HG03039 (cell line): ENCODE measurements around the gene ACCSL.
A peak's percentile ranks its signal among the peaks of the same experiment; 100 is the strongest.

Experiments
- ATAC-seq: cut with Tn5 transposase; IDR thresholded peaks from one replicate; pipeline ENCODE4 v1.9.1; 2021; ENCODE audit warnings: mild to moderate bottlenecking, moderate library complexity; ENCODE audit not compliant: unreplicated experiment

Gene ACCSL

DNA sequence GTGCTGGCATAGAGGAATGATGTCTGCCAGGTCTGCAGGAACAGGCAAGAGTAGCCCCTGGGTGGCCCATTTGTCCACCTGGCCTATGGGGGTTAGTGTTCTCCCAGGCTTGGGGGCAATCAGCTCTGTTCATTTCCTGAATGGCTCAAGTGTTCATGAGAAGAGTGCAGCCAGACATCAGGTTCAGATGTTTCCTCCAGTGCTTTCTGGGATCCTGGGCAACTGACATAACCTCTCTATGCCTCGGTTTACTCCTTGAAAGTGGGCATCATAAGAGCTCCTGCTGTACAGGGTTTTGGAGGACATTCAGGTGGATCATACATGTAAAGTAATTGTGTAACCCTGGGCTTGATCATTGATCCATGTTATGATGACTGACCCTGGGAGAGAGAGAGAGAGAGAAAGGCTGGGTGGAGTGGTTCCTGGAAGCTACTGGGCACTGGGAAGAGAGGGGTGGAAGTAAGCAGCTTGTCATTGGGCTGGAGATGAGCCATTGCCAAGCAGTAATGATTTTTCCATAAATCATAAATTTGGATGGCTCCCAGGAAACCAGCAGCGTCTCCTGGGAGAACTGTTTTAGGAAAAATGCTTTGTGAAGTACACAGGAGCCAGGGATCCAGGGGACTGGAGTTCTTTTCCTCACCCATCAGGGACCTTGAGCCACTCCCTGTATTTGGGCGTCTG, 30.2 kb upstream of the ACCSL start:
- no peak for ATAC-seq

DNA sequence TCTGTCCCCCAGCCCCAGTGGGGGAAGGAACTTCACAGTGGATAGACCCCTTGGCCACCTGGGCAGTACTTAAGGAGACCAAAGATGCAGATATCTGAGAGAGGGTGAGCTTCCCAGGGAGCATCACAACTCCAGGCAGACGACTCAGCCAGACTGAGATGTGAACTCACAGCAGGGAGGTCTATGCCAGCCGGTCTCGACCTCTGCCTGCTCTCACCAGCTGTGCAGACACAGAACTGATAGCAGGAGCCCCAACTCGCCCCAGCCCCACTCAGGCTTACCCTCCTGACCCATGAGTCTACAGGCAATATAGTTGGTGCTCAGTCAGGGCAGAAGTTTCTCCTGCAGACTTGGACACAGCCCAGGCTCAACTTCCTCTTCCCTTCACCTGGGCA, 29.7 kb upstream of the ACCSL start:
- ATAC-seq, result no peak

DNA sequence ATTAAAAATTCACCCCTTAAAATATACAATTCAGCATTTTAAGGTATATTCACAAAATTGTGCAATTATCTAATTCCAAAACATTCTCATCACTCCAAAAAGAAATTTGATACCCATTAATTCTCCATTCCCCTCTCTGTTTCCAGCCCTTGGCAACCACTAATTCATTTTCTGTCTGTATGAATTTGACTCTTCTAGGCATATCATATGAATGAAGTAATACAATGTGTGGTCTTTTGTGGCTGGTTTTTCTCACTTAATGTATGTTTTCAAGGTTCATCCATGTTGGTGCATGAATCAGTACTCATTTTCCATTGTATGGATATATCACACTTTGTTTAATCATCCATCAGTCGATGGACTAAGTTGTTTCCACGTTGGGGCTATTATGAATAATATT, 29.0 kb upstream of the ACCSL start:
- ATAC-seq, result no peak

DNA sequence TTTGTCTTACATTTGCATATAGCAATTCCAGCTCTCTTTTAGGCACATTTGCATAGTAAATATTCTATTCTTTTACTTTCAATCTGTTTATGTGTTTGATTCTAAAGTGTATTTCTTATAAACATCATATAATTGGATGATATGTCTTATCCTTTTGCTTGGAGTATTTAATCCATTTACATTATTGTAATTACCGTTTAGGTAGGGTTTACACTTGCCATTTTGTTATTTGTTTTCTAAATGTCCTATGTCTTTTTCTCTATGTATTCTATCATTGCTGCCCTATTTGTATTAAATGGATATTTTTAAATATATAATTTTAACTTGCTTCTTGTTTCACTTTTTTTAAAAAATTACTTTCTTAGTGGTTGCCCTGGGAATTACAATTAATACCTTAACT, 22.8 kb upstream of the ACCSL start:
- ATAC-seq, result no peak

DNA sequence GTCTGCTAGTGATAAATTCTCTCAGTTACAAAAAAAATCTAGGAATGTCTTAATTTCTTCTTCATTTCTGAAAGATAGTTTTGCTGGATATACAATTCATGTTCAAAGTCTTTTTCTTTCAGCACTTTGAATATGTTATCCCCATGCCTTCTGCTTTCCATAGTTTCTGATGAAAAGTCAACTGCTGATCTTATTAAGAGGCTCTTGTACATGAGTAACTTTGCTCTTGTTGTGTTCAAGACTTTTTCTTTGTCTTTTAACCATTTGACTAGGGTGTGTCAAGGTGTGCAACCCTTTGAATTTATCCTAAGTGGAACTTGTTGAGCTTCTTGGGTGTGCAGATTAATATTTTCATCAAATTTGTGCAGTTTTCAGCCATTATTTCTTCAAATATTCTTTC, 22.1 kb upstream of the ACCSL start:
- no peak for ATAC-seq

DNA sequence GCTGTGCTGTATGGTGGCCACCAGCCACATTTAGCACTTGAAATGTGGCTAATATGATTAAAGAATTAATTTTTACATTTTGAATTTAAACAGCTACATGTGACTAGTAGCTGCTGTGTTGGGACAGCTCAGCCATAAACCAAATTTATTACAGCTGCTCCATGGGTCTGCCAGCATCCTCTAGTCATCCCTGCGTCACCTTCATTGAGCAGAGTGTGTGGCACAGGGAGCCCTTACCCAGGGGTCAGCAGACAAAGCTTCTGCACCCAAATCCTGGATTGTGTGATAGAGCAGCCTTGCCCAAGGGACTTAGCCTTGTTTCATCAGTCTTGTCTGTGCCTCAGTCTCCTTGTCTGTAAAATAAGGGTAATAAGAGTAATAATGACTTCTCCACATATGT, 19.4 kb upstream of the ACCSL start:
- no peak for ATAC-seq

DNA sequence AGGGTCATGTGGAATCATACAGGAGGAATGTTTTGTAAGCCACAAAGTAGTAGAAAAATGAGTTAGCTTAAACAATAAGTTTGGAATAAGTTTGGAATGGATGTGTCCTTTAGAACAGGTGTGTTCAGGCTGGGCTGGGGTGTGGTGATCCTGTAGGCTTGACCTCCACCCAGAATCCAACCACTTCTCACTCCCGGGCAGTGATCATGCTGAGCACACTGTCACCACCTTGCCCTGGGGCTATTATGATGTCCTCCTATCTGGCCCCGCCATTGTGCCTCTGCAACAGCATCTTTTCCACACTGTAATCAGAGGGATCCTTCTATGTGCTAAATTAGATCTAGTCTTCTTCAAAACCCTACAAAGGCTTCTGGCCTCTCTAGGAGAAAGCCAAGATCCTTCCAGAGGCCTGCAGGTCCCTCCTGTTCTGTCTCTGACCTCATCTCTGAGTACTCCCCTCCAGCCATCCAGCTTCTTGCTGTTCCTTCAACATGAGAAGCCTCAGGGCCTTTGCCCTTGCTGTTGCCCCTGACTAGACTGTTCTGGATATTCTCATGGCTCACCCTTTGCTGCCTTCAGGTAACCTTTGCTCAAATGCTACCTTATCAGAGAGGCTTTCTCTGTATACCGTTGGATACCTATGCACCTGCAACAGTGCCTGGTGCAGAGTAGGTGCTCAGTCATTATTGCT, 18.8 kb upstream of the ACCSL start:
- ATAC-seq, result no peak

DNA sequence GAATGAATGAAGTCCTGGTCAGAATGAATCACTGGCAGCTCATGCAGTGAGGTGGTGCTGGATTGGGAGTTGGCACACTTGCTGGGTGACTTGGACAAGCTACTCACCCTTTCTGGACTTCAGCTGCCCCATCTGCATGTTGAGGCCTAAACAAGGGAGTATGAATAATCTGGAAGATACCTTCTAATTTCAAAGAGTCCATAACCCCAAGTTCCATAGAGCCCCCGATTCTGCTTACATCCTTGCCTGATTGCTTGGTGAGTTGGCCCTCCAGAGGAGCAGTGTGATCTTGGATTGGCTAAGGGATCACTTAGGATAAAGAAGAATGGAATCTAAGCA, 18.3 kb upstream of the ACCSL start:
- ATAC-seq, result no peak

DNA sequence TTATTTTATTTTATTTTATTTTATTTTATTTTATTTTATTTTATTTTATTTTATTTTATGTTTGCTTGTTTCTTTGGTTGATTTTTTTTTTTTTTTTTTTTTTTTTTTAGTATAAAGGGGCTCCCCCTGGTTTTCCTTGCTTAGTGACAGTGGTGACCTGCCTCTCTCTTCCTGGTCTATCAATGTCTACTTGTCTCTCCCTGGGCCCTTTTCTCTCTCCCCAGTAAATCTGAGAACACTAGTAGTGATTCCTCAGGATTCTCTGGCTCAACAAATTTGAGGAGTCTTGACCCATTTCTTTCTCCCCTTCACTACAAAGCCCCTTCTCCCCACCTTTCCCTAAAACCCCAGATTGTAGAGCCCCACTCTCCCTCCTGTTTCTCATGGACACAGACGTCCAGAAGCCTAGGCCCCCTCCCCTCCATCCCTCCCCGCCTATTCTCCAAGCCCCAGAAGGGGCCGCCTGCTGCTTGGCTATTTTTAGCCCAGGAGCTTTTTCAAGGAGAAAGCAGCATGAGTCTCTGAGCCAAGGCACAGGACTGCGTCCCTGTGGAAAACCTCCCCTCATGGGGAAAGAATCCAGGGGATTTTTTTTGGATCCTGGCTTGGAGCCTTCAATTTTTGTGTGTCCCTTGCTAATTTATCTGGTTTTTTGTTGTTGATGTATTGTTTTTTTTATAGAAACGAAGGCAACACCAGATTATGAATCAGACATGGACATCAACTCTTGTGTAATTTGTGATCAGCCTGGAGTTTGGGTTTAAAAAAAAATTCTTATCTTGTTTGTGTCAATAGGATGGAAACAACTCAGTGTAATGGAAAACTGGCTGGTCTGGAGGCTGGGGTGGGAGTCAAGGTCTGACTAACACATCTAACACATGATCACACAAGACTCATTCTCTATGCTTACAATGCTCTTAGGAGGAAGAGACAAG, 17.5 kb upstream of the ACCSL start:
- ATAC-seq, result no peak

DNA sequence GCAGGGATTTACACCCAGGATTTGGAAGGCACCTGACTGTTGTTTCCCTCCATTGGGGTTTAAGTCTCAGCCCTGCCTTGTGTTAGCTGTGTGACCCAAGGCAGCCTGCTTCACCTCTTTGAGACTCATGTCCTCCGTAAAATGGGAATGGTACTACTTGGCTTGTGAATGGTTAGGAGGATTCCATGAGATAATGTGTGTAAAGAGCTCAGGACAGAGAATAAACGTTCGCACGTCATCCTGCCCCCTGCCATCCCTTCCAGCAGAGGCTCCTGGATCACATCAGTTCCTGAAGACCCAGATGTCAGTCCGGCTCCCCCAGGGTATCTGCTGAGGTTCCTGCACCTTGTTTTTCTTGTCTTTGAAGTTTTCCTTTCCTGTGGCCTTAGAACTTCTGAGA, 16.8 kb upstream of the ACCSL start:
- no peak for ATAC-seq

DNA sequence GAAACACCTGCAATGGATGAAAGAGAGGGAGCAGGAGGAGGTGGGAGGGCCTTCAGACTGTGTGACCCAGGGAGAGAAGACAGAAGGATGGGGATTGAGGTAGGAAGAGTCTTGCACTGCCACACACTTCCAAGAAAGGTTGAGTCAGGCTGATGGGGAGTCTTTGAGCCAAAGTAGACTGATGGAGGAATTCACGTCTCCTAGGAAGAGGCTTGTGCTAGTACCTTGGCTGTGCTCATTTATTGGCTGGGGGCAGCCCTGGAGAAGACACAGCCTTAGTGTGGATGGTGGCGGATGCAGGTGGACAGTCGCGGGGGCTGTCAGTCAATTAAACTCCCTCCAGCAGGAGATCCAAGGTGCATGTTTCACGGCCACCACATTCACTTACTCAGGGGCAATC, 16.2 kb upstream of the ACCSL start:
- ATAC-seq, result no peak

DNA sequence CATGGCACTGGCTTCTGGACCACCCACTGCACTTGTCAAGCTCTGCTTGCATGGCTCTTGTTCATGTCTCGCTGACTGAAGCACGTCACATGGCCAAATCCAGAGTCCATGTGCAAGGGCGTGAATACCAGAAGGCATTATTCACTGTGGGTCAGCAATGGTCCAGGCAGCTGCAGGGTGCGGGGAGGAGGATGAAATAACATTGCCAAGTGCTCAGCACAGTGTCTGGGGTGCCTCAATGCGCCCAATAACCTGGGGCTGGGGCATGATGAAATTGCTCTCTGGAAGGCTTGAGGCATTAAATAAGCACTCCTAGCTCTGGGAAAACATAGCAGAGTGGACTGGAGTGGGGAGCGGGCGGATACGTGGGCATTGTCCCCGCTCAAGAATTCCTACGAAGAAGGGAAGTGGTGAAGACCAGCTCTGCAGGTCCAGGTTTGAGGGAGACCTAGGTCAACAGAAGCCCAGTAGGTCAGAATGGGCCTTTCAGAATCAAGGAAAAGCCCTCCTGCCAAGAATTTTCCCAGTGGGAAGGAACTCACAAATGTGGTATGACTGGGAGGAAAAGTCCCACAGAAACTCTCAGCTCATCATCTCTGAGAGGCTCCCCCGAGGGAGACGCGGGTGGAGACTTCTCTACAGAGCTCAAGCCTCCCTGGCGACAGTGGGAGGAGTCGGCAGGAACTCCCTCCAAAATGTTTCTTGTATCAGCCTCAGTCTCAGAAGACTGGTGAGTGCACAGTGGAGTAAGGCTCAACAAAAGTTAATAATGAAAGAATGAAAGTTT, 15.3 kb upstream of the ACCSL start:
- ATAC-seq, result no peak

DNA sequence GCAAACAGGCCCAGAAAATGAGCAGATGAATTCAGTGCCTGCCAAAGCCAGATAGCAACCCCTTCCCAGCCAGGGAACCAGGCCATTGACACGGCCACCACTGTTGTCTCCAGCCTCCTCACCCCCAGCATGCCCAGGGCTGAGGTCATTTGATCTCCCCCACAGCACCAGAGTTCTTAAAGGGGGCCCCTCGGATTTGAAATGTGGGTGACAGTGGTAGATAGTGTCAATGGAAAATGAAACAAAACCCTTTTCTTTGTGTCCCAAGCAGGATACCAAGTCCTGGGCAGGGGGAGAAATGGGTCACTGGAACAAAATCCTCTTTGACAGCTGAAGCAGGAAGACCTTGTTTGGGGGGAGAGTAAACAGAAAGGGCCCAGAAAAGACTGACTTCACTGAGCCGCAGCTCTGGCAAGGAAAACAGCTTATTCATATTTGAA, 14.3 kb upstream of the ACCSL start:
- ATAC-seq, result no peak

DNA sequence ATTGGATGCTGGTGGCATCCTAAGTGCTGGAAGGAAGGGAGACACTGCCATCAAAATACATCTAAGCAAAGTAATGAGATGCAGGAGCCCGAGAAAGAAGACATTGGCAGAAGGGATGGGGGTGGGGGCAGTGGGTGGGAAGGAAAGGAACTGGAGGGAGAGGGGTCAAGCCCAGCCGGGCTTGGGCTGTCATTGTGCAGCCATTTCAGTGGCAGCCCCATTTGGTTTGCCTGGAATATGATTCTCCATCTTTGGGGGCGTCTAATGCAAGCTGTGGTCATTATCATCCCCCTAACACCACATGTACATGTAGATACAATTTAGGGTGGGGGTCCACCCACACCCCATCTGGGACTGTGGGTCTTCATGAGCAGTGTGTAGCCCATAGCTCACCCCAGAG, 13.9 kb upstream of the ACCSL start:
- no peak for ATAC-seq

DNA sequence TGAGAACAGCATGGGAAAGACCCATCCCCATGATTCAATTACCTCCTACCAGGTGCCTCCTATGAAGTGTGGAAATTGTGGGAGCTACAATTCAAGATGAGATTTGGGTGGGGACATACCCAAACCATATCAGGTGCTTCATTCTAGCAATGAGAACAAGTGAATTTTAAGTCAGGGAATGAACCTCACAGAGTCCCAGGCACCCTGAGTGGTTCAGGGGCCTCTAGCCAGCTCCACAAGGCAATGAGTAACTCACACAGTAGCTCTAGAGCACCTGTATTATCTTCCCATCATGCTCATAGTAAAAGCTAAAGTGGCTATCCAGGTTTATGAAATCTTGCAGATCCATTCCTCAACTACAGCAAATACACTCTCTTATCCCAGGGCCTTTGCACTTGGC, 13.1 kb upstream of the ACCSL start:
- no peak for ATAC-seq

DNA sequence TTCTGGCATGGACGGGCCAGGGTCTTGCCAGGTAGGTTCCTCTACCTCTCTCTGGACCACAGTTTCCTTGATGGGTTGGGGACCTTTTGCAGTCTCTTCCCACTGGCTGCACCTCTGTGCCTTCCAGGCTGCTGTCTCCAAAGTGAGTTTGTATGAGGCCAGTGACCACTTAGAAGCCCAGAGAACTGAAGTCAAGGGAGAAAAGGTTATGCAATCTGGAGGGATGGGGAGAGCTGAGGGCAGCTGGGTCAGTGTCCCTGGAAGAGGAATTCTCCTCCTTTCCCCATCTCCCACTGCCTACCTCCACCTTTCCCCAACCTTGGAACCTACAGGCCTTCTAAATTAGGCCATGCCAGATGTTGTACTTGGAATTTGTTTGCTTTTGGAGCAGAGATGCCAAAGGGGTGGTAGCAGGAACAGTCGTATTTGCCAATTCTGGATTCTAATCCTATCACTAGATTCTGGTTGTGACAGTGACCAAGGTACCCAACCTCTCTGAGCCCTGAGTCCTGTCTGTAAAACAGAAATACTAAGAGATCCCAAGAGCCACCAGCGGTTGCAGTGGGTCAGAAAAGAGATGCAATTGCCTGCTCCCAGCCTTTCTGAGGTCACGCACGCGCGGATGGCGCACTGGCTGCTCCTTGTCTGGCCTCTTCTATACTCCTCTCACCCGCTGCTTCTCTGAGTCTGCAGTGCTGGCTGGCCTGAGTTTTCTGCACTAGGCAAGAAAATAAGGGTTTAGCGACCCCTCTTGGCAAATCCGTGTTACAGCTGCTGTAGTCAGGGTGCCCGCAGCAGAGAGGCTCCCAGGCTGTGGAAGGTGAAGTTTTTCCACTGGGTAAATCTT, 10.7 kb upstream of the ACCSL start:
- peak; percentile 78 for ATAC-seq

DNA sequence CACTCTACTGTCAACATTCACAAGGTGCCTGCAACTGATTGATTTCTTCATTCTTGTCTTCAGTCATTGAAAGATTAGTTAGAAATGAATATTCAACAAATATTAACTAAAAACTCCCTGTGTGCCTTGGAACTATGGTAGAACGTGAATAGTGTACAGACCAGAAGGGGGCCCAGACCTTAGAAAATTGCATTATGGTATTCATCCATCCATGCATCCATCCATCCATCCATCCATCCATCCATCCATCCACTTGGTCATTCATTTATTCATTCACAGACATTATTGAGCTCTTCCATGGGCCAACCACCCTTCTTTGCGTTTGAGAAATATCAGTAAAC, 10.2 kb upstream of the ACCSL start:
- no peak for ATAC-seq

DNA sequence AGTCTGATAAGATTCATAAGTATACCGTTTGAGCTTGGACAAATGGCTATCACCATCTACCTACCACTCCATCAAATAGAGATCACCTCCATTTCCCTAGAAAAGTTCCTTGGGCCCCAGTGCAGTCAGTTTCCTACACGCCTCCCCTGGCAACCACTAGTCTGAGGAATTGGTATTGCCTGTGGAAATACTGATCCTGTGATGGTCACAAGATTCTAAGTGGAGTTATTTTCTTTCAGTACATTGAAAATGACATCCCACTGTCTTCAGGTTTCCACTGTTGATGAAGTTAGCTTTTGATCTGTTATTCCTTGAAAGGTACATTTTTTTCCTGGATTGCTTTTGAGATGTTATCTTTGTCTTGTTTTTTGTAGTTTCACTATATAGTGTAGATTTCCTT, 4.6 kb upstream of the ACCSL start:
- ATAC-seq, result no peak

DNA sequence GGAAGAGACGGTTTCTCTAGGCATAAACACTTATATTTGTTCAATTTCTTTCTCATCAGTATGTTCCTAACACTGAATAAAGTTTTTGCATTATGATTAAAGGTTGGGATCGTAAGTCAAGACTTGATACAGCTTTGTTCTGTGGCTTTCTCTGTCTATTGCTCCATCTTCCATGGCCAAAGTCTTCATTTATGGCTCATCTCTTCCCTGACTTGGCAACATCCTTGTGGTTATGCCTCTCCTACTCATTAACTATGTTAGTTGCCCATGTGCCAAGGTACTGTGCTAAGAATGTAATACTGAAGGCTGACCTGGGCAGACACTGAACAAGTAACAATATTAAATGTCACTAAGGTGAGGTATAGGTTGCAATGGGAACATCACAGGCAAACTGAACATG, 1.6 kb upstream of the ACCSL start:
- ATAC-seq, result no peak

DNA sequence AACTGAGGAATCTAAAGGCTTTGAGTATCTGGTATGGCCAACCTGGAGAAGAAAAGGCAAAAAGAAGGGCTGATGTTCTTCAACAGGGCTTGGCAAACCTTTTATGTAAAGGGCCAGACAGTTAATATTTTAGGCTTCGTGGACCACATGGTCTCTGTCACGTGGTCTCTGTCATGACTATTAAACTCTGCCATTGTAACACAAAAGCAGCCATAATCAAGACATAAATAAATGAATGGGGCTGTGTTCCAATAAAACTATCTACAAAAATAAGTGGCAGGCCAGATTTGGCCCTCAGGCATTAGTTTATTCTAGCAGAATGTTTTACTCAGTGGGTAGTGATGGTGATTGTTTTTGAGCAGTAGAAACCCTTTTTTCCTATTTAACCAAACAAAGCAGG, 483 bp upstream of the ACCSL start:
- no peak for ATAC-seq
